GM21447 (cell line): Measurements from ENCODE around the gene CD74.

Experiments
- ATAC-seq: cut with Tn5 transposase; IDR thresholded peaks from one replicate; pipeline ENCODE4 v1.9.1; 2021; ENCODE audit not compliant: unreplicated experiment

The CD74 gene

GRCh38 chr5:150410524-150411244 lies 2.0 kb downstream of the CD74 start:
- no peak for ATAC-seq

DNA sequence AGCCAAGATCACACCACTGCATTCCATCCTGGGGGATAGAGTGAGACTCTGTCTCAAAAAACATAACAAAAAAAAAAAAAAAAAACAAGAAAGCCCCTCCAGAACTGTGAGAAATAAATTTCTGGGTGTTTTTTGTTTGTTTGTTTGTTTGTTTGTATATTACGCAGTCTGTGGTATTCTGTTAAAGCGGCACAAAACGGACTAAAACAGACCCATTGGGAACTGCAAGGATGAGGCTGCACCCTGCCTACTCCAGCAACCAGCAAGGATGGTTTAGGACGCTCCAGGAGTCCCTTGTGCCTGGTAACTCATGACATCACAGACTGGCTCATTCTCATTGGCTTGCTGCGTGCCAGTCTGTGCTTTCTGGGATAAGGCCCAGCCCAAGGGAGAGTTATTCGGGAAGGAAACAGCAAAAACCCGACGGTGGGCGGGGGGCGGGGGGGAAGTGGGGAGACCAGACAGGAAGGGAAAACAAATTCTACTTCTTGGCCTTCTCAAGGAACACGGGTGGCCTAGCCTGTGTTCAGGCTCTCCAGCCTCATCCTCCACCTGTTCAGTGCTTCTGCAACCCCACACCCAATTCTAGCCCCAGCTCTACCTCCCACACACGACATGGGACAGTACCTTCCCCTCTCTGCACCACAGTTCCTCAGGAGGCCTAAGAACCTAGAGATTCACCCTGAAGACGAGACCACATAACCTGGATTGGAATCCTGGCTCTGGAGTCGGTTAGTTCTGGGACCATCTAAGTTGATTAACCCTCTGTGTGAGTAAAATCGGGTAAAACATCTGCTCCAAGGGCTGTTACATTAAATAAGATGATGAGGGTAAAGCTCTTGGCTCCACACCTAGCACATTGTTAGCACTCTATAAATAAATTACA lies 2.8 kb downstream of the CD74 start:
- peak; percentile 34 for ATAC-seq

GRCh38 chr5:150408231-150408943 lies 4.3 kb downstream of the CD74 start:
- no peak for ATAC-seq

DNA sequence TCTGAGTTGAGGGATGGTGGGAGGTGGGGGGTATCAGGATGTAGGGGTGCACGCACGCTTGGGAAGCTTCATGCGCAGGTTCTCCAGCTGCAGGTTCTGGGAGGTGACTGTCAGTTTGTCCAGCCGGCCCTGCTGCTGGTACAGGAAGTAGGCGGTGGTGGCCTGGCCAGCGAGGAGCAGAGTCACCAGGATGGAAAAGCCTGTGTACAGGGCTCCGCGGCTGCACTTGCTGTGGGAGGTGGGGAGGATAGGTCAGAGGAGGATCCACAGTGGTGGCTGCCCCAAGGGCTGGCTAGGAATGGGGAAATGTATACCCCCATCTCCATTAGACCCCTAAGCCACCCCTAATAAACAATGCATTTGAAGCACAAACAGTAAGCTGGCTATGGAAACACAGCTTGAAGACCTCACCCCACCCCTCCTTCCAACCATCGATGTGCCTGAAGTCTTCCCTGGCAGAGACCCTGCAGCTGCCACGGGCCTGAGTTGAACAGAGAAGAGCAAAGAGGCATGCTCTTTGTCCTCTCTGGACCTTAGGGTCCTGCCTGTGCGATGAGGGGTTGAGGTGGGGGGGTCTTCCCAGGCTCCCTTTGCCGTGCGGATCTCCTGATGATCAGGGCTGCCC lies 5.5 kb downstream of the CD74 start:
- ATAC-seq = no peak

- no peak for ATAC-seq
Observed at GRCh38 chr5:150406723-150407095, 6.0 kb downstream of the CD74 start.

- ATAC-seq = no peak
Observed at GRCh38 chr5:150406103-150406722, 6.5 kb downstream of the CD74 start.

DNA sequence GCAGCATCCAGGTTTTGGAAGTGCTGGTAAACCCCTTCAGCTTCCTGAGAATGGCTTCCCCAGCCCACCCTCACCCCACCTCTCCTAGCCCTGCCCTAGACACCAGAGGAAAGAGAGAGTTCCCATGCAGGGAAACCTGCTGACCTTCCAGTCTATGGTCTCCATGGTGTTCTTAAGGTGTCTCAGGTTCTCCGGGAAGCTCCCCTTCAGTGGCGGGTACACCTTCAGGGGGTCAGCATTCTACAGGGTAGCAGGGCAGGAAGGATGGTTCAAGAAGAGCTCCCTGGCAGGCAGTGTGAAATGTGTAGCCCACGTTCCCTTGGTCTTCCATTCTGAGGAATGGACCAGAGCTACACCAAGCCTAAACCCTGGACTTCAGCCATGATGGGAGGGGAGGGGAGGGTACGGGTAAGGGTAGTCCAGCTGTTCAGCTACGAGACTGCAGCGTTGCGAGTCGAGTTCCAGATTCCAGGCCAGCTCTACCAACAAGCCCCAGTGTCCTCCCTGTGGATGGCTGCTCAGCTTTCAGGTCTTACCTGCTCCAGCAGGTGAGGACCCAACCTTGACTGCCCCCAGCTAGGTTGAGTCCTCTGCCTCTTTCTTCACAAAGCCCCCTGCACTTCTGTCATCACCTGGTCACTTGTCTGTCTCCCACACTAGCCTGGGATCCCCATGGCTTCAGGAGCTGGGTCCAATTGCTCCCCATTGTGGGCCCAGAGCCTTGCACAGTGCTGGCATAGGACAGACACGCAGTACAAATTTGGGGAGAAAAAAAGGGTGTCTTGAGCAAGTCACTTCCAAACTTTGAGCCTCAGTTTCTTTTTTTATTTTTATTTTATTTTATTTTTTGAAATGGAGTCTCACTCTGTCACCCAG lies 7.5 kb downstream of the CD74 start:
- no peak for ATAC-seq

GRCh38 chr5:150404535-150404934 lies 8.2 kb downstream of the CD74 start:
- no peak for ATAC-seq

DNA sequence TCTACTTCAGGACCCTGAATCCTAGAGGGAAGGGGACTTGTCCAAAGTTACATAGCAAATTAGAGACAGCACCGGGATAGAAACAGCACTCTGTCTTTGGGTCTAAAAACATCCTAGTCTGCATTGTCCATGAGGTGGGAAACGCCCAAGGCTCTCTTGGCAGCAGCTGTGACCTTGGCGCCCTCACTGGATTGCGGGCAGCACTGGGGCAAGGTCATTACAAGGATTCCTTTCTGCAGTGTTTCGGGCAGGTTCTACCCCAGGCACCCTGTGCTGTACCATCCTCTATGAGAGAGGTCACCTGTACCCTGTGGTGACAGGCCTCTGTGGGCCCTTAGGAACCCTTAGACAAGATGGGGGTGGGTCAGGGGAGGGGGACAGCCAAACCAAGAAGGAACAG lies 8.6 kb downstream of the CD74 start:
- ATAC-seq = no peak

DNA sequence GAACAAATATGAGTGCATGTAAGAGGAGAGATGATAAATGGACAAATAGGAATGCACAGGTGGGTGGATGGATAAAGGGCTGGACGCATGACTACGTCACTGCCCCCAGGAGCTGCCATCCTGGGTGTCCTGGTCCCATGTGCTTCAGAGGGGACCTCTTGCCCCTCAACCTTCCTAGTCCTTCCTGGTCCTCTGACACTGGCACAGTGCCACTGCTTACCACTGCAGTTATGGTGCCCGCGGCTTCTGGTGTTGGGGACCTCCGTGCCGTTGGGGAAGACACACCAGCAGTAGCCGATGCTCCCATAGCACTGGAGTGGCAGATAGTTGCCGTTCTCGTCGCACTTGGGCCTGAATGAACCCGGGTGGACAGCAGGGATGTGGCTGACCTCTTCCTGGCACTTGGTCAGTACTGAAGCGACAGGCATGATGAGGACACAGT lies 9.8 kb downstream of the CD74 start:
- ATAC-seq = no peak

DNA sequence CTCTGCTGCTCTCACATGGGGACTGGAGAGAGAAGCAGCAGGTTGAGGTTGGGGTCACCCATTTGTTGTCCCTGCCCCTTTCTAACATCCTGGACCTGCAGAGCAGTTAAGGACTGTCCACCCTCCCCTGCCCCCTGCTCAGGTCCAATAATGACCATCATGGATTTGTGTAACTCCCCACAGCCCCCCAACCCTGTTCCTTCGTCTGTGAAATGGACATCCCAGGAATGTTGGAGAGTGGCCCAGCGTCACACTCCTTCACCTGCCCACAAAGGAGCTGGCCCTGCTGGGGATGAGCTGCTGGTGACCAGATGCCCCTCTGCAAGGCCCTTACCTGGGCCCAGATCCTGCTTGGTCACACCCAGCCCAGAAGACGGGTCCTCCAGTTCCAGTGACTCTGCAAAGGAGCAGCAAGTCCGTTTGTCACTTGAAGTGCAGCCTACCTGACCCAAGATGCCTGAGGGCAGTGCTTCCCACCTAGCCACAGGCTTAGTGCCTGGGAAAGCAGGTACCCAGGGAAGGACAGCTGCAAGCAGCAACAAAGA lies 10.4 kb downstream of the CD74 start:
- ATAC-seq = no peak

DNA sequence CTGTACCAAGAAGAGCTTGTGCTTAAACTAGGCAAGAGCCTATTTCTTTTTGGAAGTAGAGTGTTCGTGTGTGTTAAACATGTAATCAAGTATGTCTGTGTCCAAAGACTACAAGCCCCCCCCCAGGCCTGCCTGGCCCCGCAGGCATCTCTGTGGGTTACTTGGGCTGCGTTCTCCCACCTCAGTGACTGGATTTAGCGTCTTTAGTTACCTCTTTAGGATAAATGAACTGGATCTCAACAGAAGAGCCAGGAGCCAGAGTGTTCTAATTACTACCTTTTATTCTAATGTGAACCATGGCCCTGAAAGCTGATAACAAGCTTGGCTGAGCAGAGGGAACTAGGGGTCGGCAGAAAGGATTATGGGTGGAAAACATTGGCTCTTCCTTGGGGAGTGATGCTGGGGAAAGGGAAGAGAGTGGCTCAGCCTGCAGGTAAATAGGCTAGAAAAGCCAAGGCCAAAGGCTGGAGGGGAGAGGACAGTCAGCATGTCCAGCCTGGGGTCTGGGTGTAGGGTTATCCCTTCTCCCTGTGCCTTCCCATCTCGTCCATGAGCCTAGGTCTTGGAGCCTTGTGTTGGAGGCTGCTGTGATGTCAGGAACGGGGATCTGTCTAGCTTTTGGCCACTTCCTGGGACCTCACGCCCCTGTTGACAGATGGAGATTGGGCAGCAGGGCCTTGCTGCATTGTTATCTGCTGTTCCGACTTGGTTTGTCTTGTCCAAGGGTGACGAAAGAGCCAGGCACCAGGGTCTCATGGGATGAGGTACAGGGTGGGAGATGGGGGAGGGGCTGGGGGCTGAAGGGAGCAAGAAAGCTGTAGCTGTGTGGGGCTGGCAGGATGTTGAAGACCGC lies 11.1 kb downstream of the CD74 start:
- no peak for ATAC-seq

DNA sequence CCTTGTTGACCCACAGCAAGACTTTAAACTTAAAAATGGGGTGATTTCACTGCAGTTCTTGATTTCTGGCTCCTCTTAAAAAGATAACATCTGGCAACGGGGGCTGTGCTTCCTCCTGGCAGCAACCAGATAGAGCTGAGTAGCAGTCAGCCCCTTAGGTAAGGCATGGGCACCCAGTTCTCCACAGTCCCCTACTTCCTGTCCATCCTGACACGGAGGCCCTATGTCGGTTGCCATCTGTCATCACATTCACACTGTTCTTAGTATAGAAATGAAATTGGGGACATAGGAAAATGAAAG lies 11.7 kb downstream of the CD74 start:
- ATAC-seq = no peak

DNA sequence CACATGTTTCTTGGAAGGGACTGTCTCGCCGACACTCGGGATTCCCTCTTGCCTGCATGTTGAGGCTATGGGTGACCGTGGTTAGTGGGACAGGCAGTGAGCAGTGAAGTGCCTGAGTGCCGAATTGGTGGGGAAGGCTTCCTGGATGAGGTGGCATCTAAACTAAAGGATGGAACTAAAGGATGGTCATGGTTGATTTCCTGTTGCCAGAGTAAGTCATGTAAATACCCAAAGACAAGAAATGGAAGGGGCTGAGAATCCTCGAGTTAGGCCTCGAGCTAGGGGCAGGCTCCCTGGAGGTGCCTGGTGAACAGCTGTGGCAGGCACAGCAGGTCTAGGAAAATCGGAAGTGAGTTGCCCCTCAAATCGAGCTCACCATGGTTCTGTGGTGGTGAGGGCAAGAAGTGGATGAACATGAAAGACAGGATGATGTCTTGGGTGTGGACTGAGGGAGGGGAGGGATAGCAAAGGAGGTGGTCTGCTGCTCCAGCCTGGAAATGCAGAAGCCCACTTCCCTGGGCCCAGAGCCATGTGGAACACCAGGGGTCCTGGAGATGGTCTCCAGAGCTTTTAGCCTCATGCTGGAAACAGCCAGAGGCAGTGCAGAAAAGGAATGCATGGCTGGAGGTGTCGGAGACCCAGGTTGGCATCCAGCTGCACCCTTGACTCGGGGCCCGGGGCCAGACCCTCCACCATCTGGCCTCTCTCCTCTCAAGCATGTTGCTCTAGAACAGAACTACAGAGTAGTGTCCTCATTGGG lies 12.2 kb downstream of the CD74 start:
- ATAC-seq = no peak

DNA sequence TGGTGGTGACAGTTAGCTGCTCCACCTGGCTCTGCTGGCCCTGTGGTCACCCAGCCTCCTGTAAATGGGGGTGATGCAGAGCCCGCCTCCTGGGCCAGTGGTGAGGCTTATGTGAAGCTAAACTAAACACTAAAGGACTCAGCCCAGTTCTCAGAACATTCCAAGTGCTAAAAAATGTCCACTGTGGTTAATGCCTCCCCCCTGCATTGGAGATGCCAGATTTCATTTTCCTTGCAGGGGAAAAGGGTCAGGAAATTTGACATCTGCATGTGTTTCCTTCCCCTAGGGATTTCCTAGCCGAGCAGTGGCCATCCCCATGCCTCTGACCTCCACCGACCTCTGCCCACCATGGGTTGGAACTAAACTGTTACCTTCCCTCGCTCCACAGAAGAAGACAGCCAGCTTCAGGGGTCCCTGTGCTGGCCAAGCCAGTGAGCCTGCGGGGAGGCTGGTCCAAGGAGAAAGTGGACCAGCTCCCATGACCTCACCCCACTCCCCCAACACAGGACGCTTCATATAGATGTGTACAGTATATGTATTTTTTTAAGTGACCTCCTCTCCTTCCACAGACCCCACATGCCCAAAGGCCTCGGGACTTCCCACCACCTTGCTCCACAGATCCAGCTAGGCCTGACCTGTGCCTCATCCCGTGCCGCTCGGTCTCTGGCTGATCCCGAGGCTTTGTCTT lies 13.0 kb downstream of the CD74 start:
- no peak for ATAC-seq

GRCh38 chr5:150398722-150399523 lies 13.8 kb downstream of the CD74 start:
- no peak for ATAC-seq
